ENCODE results near the gene POGZ.
"Not testable (repeated sequence)": the region's sequence is repeated elsewhere in the genome, so short reads cannot be mapped to it uniquely, and the experiment has no call there.

DNA sequence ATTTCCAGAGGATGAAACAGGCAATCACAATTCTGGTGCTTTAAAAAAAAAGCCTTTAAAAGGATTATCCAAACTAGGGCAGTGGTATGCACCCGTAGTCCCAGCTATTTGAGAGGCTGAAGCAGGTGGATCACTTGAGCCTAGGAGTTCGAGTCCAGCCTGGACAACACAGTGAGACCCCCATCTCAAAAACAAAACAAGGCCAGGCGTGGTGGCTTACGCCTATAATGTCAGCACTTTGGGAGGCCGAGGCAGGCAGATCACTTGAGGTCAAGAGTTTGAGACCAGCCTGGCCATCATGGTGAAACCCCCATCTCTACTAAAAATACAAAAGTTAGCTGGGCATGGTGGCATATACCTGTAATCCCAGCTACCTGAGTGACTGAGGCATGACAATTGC, 25.5 kb downstream of the POGZ start:
- TF ChIP-seq, protein P1, sequence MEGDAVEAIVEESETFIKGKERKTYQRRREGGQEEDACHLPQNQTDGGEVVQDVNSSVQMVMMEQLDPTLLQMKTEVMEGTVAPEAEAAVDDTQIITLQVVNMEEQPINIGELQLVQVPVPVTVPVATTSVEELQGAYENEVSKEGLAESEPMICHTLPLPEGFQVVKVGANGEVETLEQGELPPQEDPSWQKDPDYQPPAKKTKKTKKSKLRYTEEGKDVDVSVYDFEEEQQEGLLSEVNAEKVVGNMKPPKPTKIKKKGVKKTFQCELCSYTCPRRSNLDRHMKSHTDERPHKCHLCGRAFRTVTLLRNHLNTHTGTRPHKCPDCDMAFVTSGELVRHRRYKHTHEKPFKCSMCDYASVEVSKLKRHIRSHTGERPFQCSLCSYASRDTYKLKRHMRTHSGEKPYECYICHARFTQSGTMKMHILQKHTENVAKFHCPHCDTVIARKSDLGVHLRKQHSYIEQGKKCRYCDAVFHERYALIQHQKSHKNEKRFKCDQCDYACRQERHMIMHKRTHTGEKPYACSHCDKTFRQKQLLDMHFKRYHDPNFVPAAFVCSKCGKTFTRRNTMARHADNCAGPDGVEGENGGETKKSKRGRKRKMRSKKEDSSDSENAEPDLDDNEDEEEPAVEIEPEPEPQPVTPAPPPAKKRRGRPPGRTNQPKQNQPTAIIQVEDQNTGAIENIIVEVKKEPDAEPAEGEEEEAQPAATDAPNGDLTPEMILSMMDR (IDR thresholded peaks at IDR 0.05; ENCODE audit: poor library complexity) = not testable (repeated sequence)
- TF ChIP-seq EZH2 (IDR thresholded peaks at IDR 0.05; ENCODE audit: borderline replicate concordance) = not testable (repeated sequence)

Data from hepatocyte (in vitro differentiated cells).